GM20431 (cell line): ENCODE data around the gene TSFM.
"Not testable (repeated sequence)": the region's sequence is repeated elsewhere in the genome, so short reads cannot be mapped to it uniquely, and the experiment has no call there.

Experiments
- in situ Hi-C: fragments of 300-500 bp; cut with MseI, MboI; formaldehyde crosslinking; loops from one replicate; pipeline ENCODE4 v1.15.0; 2020; ENCODE audit warnings: low sequenced_read_pairs; ENCODE audit not compliant: unreplicated experiment

TSFM gene

DNA sequence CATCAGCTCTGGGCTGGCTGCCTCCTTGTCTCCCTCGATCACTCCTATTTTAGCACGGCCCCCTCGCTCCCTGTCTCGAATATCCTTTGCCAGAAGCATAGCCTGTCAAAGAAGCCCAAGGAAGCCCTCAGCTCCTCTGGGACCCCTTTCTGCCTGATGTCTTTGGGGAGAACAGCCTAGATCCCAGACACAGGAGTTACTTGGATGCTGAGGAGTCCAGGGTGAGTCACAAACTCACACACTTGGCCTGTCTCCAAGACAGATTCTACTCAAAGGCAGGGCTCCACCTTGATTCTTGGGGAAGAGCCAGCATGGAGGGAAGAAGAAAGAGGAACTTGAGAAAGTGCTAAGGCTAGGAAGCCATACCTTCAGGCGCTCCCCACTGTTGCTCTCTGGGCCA, 27.9 kb downstream of the TSFM start:
- in situ Hi-C loops, result no loop called here

DNA sequence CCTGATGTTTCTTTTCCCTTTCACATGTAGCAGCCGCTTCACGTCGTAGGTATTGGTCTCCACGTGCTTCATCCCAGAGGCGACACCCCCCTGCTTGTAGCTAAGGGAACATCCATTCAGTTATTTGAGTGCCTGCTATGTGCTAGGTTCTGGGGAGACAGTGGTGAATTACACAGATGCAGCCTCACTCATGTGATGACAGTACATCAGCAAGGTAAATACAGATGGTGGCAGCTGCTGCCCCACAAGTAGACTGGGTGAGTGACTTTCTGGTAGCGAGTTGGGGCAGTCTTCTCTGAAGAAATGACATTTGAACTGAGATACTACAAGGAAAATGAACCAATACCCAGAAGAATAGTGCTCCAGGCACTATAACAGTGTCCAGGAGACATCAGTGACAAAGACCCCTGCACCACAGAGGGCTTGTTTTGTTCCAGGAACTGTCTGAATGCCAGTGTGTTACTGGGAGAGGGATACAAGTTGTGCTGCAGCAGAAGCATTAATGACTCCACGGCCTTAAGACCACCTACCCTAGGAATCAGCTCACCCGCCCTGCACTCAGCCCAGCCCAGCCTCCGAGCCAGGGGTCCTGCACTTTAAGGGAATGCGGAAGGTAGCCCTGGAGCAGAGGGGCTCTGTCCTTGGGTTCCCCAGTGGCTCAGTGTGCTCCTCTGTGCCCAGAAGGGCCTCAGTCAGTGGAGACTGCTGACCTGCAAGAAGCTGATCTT, 28.6 kb downstream of the TSFM start:
- in situ Hi-C loops, result no loop called here

DNA sequence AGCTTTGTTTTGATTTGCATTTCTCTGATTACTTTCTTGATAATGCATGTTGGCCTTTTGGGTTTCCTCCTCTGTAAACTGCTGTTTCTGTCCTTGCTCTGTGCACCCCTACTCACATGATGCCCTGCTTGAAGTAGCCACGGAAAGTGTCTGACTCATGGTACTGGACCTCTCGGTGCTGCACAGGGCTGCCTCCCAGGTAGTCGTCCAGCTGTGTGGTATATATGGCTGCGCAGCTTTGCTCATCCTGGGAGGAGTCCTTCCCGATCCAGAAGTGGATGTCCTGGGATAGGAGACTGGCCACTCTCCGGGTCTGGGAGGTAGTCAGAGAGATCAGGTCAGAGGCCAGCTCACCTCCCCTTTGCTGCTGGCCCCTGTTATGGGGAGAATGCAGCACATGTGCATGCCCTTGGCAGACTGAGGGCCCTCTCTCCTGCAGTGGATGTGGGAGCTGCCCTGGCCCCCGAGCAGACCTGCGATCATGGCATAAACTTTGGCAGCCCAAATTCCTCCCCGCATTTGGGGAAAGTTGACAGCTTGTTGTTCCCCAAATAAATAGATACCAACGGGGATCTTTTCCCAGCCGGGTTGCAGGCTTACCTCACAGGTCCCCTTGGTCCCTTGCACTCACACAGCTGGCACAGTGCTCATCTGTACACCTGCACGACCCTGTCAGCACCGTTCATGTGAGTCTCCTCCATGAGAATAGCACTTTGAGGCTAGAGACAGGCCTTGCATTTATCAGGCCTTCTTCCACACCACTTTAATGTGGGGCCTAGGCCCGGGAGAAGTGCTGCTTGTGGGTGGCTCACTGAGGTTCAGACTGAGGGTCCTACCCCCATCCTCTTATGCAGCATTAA, 30.8 kb downstream of the TSFM start:
- in situ Hi-C loops, result no loop called here

DNA sequence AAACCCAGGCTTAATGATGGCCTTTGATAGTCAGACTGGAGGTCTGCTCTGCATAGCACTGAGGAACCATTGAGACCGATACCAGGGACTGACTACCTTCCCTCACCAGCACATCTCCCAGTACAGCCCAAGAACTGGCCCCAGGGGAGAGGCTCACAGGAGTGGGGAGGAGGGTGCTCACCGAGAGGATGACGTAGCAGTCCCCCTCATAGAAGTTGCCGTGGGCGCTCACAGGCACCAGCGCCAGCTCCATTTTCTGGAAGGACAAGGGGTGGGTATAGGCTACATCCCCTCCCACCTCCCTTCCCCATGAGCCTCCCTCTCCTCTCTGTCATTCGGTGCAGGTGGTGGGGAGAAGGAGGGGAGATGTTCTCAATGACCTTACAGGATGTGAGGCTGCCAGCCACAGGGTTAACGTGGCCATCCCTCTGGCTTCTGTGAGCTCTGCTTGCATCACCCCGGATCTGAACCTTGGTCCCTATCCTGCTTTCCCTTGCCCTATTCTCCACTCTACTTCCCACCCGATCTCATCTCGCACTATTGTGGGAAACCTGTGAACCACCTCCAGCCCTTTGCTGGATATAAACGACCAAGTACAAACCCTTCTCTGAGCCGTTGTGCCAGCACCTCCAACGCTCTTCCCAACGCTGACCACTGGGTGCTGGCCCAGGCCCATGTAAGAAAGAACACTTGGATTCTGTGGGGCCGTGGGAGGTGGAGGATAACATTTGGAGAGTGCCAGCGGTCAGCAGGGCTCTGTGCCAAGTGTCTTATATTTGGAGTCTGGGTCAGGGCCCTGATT, 31.6 kb downstream of the TSFM start:
- in situ Hi-C loops, result no loop called here

DNA sequence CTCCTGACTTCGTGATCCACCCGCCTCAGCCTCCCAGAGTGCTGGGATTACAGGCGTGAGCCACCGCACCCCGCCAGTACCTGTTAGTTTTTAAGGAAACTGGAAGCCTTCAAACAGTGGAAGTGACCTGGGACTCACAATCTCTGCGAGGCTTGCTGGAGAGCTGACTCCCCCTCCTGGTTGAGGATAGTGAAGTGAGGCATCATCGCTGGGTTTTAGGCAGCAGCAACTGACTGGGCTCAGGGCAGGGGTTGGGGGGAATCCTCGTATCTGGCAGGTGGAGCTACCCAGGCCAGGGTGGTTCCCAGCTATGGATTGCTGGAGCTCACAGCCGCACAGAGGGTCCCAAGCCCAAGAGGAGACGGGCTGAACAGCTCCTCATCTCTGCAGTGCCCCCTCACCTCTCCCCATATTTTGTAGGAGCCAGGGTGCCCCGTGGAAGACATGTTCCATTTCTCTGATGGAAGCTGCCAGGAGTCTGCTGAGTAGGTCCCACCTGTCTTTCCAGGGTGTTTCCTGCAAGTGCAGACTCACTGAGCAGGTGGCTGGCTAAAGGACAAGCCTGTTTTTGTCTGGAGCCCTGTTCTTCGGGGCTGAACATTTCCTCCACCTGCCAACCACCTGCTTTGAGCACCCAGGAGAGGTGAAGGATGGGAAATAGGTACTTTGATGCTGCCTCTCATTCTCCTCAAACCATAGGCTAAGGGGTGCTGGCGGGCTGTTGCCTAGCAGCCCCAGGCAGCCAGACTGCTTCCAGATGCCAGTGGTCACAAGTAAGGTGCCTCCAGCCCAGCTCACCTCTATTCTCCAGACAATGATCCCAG, 32.8 kb downstream of the TSFM start:
- in situ Hi-C loops, result no loop called here

DNA sequence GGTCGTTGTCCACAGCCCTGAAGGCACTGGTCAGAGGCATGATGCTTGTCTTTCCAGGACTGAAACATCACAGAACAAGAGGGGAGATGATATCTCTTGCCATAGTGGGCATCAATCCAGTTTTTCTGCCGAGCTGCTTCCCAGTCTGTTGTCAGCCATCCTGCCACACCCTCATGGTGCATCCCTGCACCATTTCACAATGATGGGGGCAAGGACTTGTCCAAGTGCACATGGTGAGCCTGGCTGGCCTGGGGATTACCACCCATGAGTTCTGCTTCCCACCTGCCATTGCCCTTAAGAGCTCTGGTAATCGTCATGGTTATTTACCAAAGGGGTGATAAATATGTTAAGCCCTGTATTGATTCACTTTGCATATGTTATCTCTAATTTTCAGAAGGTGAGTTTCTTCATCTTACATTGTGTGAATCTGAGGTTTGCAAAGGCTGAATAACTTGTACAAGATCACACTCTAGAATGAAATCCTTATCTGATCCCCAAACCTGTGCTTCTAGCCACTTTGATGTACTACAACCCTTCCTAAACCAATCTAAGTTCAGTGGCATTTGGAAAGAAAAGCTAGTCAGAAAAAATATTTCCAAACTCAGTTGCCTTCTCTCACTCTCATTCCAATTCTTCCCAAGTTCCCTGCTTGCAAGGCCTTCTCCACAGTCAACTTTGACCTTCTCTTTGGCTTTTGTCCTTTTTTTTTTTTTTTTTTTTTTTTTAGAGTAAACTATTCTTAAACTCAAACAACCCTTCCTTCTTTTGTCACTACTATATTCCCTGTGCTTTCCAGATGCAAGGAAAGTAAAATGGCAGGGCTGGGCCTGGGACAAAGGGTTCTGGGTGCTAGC, 33.6 kb downstream of the TSFM start:
- in situ Hi-C loops, result no loop called here

DNA sequence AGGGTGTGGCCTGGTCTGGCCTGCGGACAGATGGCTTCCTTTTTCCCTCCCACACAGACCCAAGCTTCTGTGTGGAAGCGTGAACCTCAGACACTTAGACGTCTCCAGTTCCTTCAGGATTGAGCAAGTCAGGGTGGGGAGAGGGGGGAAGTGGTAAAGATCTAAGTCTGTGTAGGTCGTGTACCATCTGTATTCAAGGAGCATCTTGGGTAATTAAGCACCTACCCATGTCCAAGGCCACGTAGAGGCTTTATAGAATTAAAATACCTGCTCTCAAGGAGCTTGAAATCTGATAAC, 34.2 kb downstream of the TSFM start:
- in situ Hi-C loops, result no loop called here

DNA sequence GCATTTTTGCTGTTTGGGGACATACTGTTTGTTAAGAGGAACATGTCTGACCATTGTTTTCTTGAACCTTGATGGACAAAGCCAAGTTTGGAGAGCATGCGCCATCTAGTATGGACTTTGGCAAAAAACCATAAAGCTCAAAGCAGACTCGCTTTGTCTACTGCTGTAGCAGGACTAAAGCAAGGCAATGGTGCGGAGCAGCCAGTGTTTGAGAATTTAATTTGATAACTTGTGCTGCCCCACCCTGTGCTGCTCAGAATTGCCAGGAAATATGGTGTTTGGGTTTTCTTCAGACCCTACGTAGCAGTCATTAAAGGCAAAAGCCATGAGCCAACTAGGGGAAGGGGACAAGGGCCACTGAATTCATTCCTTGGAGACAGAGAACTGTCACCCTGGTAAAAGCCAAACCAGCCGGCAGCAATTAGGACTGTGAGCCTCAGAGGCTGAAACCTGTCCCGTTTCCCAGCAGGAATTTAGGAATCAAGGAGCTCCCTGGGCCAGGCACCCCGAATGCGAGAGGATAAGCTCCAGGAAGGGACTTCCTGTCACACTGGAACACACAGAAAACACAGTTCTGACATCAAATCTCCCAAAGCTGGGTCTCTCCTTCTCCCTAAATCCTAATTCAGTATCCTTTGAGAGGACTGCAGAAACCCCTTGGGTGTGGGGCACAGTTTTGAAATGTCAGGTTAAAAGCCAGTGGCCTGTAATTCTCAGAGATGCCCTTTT, 34.8 kb downstream of the TSFM start:
- in situ Hi-C loops, result no loop called here

DNA sequence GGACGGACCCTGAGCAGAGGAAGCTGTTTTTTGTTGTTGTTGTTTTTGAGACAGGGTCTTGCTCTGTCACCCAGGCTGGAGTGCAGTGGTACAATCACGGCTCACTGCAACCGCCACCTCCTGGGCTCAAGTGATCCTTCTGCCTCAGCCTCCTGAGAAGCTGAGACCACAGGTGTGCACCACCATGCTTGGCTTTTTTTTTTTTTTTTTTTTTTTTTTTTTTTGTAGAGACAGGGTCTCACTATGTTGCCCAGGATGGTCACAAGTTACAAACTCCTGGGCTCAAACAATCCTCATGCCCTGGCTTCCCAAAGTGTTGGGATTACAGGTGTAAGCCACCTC, 35.4 kb downstream of the TSFM start:
- in situ Hi-C loops, result not testable (repeated sequence)

DNA sequence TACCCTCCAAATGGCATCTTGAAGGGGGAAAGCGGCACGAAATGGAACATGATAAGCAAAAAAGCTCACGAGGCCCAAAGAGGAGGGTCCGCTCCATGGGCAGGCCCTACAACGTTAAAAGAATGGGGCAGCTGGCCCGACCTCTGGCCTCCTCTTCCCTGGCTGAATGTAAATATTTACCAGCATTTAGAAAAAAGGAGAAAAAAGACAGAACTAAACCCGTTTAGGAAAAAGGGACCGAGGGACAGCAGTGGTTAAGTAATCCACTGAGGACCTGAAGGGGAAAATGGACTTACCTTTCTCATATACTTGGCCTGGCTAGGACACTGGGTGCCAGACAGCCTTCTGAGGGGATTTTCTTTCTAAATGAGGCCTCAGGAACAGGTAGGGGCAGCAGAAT, 37.5 kb downstream of the TSFM start:
- in situ Hi-C loops, result not testable (repeated sequence)

DNA sequence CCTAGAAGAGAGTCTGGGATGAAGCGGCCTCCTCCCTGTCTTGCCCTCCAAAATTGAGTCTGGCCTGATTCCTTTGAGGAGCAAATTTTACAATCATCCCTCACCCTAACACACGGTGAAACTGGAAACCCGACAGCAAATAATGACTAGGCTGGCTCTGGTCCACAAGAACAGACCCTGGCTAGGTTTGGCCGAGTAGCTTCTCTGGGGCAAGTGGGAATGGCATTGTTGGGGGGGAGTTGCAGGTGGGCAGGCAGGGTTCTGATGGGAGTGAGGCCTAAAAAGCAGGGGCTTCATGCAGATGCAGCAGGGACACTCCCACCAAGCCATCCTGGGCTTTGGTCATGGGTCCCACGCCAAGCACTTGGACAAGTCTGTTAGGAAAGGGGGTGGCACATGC, 38.4 kb downstream of the TSFM start:
- in situ Hi-C loops, result not testable (repeated sequence)

DNA sequence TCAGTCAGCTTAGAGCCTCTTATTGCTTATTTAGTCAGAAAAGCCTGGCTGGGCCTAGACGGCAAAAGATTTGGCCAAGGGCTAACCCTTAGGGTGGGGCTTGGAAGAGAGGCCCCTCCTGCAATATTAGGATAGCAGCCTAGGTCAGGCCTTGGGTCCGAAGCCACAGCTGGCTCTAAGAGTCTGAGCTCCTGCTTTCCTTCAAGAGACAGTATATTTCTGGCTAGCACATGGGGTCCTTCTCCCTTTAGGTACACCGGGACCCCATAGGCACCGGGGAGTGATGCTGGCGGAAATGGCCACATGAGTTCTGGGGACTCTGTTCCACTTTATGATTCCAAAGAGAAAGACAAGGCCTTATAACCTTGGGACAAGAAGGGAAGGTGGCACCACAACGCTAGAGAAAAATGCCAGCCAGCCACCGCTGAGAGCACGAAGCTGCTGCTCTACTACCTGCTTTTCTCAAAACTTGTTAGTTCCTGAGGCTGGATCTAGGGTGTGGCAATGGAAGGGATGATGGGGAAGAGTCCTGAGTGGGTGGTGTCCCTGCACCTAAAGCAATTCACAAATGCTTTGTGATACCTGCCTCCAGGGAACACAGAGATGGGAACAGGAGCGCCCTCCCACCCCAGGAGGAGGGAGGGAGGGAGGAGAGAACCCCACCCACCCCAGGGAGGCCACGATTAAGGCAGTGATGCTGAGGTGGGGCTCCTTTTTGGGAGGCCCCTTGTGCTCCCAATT, 39.1 kb downstream of the TSFM start:
- in situ Hi-C loops, result no loop called here

DNA sequence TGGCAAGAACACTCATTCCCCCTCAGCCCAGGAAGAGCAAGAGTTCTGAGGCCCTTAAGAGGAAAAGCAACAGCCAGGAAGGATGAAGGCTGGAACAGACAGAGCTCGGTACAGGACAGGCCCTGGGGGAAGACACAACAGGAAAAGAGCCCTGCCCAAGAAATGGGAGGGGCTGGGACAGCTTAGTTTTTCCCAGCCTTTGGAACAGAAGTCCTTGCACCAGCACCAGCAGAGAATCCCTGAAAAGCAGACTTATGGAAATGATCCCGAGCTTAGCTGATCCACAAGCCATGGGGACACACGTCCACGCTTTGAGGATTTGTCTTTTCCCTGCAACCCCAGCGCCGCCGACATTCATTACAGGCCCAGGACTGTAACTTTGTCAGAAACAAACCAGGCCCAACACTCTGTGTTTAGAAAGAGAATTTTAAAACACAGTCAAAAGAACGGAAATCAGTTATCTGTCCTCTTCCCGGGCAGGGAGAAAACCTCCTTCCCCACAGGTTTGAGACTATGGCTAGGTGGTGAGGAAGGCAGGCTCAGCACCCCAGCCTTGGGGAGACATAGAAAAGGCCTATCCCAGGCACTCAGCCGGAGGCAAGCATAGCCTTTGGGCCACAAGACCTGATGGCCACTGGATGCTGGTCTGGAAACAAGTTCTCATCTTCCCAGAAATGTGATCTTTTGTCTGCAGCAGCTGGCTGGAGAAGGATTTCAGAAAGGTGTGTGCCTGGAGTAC, 40.0 kb downstream of the TSFM start:
- in situ Hi-C loops, result no loop called here

DNA sequence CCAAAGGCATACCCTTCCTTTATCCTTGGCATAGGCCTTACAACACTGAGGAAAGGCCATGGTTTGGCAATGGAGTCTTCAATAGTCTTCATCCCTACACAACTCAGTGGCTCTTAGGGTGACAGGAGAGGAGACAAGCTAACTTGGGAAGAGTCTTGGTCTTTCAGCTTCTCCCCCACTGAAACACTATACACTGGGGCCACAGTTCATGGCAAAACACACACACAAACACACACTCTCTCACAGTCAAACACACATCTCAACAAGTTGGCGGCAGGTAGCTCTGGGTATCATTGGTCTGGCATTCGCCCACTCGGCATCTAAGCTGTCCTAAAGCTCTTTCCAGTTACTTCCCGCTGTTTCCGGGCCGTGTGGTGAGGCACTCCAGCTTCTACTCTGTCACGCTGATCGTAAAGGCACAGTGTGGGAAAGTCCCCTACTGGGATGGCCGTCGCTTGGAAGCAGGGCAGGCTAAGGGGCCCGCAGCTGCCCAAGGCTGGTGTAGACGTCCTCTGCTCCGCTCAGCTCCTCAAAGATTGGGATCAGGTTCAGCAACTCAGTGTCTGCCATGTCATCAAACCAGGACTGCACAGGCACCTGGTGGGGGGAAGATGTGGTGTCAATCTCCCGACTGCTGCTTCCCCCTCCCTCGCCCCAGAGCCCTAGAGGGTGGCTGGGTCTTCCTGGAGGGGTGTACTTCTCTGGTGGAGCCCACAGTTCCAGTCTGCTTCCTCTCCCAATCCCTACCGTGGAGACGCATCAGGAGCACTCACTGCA, 40.7 kb downstream of the TSFM start:
- in situ Hi-C loops, result no loop called here

DNA sequence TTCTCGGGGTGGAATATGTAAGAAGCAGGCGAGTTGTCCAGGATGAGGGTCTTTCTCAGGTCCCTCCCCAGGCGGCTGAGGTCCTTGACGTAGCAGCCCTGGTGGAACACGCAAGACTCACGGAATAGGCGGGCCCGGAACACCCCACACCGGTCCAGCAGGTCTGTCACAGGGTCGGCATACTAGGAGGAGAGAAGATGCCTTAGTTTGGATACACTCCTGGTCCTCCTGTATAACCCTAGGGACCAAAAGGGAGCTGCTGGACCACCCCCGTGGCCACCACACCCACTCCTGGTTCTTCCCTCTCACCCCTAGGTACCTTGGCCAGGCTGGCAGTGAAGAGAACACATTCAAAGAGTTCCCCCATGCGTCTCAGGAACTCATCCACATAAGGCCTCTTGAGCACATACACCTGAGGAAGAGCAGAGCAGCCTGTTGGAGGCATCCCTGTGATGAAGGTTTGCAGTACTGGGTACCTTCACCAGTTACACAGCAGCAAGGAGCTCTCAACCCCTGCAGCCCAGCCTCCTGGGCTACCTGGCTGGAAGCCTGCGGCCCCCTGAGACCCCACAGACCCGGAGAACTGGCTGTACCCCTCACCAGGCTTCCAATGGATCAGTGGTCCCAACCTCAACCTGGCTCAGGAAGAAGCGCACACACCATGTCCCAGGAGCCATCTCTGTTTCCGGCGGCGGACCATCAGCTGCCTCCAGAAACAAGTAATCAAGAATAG, 41.5 kb downstream of the TSFM start:
- in situ Hi-C loops, result no loop called here

DNA sequence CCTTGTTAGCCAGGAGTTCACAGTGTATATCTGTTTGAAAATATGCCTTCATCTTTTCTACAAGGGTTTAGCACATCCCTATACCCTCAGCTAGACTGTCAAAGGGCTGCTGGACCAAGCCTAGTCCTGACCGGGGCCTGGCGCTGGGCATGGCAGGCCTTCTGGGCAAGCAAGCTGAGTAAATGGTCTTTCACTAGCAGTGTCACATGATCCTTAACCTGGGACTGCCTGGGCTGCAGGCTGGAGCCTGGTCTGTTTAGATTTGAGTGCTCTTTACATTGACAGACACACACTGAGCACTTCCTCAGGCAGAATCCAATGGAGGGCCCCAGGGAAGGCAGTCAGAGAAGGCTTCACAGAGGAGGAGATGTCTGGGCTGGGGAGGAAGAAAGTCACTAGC, 42.9 kb downstream of the TSFM start:
- in situ Hi-C loops, result loop anchor here (5.0 kb wide), 1 partner anchor 77 kb away; no protein-coding TSS in a partner anchor
